Tibial nerve (tissue), 4 donors: ENCODE data around the gene RSPH9. TPM values are rescaled to one million over a fixed set of nuclear protein-coding genes. Genes with fewer than 3 reads are reported as not detected.

ENCODE experiments used
- DNase-seq, 2 donors: peaks; one replicate each; pipeline ENCODE4 v3.0.0-alpha.2; 2019; ENCODE audit warnings: low spot score in 2 of 2
- H3K27ac ChIP-seq, 4 donors: fragments of 200-600 bp; sonication (generic) in 3 of 4; one replicate each; pipeline ENCODE4 v1.5.1; 2017 to 2019; ENCODE audit warnings: mild to moderate bottlenecking in 1 of 4
- H3K27me3 ChIP-seq, 2 donors: fragments of 200-600 bp; sonication (generic) in 1 of 2; one replicate each; pipeline versions ENCODE4 v1.5.1 to v1.6.0; 2017 to 2019
- H3K36me3 ChIP-seq, 3 donors: fragments of 200-600 bp; sonication (generic); one replicate each; pipeline ENCODE4 v1.5.1; 2018 to 2019
- H3K4me1 ChIP-seq, 4 donors: fragments of 200-600 bp; sonication (generic) in 3 of 4; one replicate each; pipeline ENCODE4 v1.5.1; 2017 to 2019
- H3K4me3 ChIP-seq, 4 donors: fragments of 200-600 bp; sonication (generic) in 3 of 4; one replicate each; pipeline ENCODE4 v1.5.1; 2017 to 2019; ENCODE audit warnings: mild to moderate bottlenecking in 1 of 4, moderate library complexity in 1 of 4
- H3K9me3 ChIP-seq, 4 donors: fragments of 200-600 bp; sonication (generic) in 3 of 4; one replicate each; pipeline ENCODE4 v1.5.1; 2017 to 2019
- CTCF ChIP-seq, 5 experiments: fragments of 200-600 bp in 3 of 5; fragments of 450-650 bp in 2 of 5; sonication (generic) in 3 of 5; IDR thresholded peaks; one replicate each; pipeline ENCODE4 v1.5.1; 2016 to 2019; ENCODE audit warnings: antibody characterized with exemption in 5 of 5, mild to moderate bottlenecking in 3 of 5, moderate library complexity in 2 of 5
- EP300 ChIP-seq, 2 donors: sonication (generic); formaldehyde crosslinking; IDR thresholded peaks; one replicate each; pipeline ENCODE4 v1.6.1; 2017; ENCODE audit warnings: antibody characterized with exemption in 2 of 2, mild to moderate bottlenecking in 1 of 2
- POLR2A ChIP-seq, 2 donors: fragments of 450-650 bp; IDR thresholded peaks; one replicate each; pipeline ENCODE4 v1.6.1; 2017; ENCODE audit warnings: antibody characterized with exemption in 2 of 2, mild to moderate bottlenecking in 2 of 2, moderate library complexity in 2 of 2
- WGBS, 2 donors: methylation state at CpG; one replicate each; pipeline ENCODE4 v1.1.5; 2018; 5-methylcytosine and 5-hydroxymethylcytosine counted together
- total RNA-seq, 4 donors: library from RNA; depleted of rRNA; stranded (reverse); fragments of >200 nt; gene quantifications; one replicate each; pipeline ENCODE4 v1.1.0, GENCODE V29; 2016

Gene RSPH9
- total RNA-seq, 4 donors from 2014 or later: 0.30 to 0.66 (median 0.63) TPM; not detected in 1

DNA sequence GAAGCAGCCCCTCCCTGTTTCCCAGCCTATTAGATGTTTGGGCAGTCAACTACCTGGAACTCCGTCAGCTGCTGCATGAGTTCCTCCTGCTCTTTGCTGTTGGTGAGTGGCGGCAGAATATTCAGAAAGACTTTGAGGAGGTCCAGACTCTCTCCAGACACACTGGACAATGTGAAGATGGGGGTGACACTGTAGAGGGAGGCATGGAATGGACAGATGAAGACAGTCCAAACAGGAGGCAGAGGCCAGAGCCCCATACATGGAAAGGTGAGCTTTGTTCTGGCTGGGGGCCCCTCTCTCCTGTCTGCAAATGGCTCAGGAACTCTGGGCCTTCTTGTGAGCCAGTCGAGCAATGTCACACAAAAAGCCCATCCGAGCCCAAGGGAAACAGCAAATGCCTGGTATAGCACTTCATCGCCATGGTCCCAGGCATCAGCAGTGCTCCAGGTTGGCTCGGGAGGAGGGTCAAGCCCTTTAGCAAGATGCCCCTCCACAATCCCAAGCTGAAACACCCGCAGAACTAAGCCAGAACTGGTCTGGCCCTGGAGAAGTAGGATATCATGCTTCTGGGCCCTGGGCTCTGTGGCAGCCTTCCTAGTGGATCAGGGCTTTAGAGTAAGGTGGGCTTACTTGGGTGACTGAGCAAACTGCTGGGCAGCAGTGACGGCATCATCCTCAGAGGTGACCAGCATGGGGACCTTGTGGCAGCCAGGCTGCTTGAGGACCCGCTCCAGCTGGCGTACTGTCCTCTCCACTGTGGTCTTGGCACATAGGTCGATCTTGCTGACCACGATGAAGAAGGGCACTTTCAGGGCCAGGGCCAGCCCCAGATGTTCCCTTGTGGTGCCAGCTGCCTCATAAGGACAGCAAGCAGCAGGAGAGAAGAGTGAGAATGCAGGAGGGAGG is 20.7 kb upstream of the RSPH9 start:
- TF ChIP-seq CTCF (IDR thresholded peaks at IDR 0.05): no peak
- TF ChIP-seq EP300 (IDR thresholded peaks at IDR 0.05): no peak
- no peak for TF ChIP-seq POLR2A (IDR thresholded peaks at IDR 0.05)
- no peaks in the 10 kb centered on the region for H3K27me3 ChIP-seq
- H3K4me1 ChIP-seq: peaks cover 0 to 26% (median 7%) of the 10 kb centered on the region in 4 donors
- no peak overlapping the region for H3K27ac ChIP-seq
- no peak for DNase-seq
- no peak overlapping the region for H3K4me3 ChIP-seq
- 87 to 94% methylated on average over 11 to 12 of the region's 12 CpGs for WGBS, 2 donors
- no peaks in the 10 kb centered on the region for H3K9me3 ChIP-seq
- peaks cover 0 to 72% (median 17%) of the 10 kb centered on the region in 3 donors for H3K36me3 ChIP-seq

GRCh38 chr6:43624786-43625288 is 20.0 kb upstream of the RSPH9 start:
- DNase-seq: no peak
- 85 to 90% methylated on average over 7 of the region's 7 CpGs for WGBS, 2 donors

GRCh38 chr6:43625393-43625992 is 19.3 kb upstream of the RSPH9 start:
- no peak overlapping the region for H3K4me3 ChIP-seq
- DNase-seq: no peak
- peaks cover 0 to 59% (median 17%) of the 10 kb centered on the region in 3 donors for H3K36me3 ChIP-seq
- TF ChIP-seq EP300 (IDR thresholded peaks at IDR 0.05) (no peak), POLR2A (IDR thresholded peaks at IDR 0.05) (no peak), CTCF (IDR thresholded peaks at IDR 0.05) (no peak)
- peaks cover 0 to 31% (median 9%) of the 10 kb centered on the region in 4 donors for H3K4me1 ChIP-seq
- 94% methylated on average over 15 to 16 of the region's 16 CpGs for WGBS, 2 donors
- H3K27me3 ChIP-seq: no peaks in the 10 kb centered on the region
- H3K27ac ChIP-seq: no peak overlapping the region
- H3K9me3 ChIP-seq: no peaks in the 10 kb centered on the region

More at GRCh38 chr6:43624786-43625288, 20.0 kb upstream of the RSPH9 start:
- Histone ChIP-seq H3K9me3 (no peaks in the 10 kb centered on the region), H3K27me3 (no peaks in the 10 kb centered on the region), H3K36me3 (peaks cover 0 to 65% (median 17%) of the 10 kb centered on the region in 3 donors), H3K4me1 (peaks cover 0 to 26% (median 7%) of the 10 kb centered on the region in 4 donors), H3K4me3 (no peak overlapping the region), H3K27ac (no peak overlapping the region)
- TF ChIP-seq EP300 (IDR thresholded peaks at IDR 0.05) (no peak), POLR2A (IDR thresholded peaks at IDR 0.05) (no peak), CTCF (IDR thresholded peaks at IDR 0.05) (no peak)

GRCh38 chr6:43627008-43627825 is 17.6 kb upstream of the RSPH9 start:
- no peaks in the 10 kb centered on the region for H3K9me3 ChIP-seq
- peak overlapping the region; percentile 21 to 97 (median 96) for H3K27ac ChIP-seq
- H3K4me1 ChIP-seq: peaks cover 0 to 36% (median 9%) of the 10 kb centered on the region in 4 donors
- H3K27me3 ChIP-seq: no peaks in the 10 kb centered on the region
- whole genome bisulfite sequencing, 2 donors: 52 to 55% methylated on average over 5 of the region's 5 CpGs
- TF ChIP-seq EP300 (IDR thresholded peaks at IDR 0.05) (peak in 1 of 2 donors; percentile 57), CTCF (IDR thresholded peaks at IDR 0.05) (no peak), POLR2A (IDR thresholded peaks at IDR 0.05) (no peak)
- peak; percentile 60 to 85 for DNase-seq
- peaks cover 0 to 41% (median 11%) of the 10 kb centered on the region in 3 donors for H3K36me3 ChIP-seq
- H3K4me3 ChIP-seq: no peak overlapping the region
